Neural progenitor cell (in vitro differentiated cells): Measurements from ENCODE around the gene OVAAL. TPM values are rescaled to one million over a fixed set of nuclear protein-coding genes. Genes with fewer than 3 reads are reported as not detected.

Source experiments
- DNase-seq: peaks from one replicate; pipeline ENCODE4 v3.0.0-alpha.2; 2016; ENCODE audit warnings: low spot score
- H2AFZ ChIP-seq: fragments of 200-600 bp; sonication (generic); replicated peaks from 2 replicates; pipeline ENCODE4 v1.6.1; 2016; ENCODE audit warnings: antibody characterized with exemption
- H3F3A ChIP-seq: fragments of 200-600 bp; sonication (generic); 2 replicates; pipeline ENCODE4 v1.6.1; 2016; ENCODE audit warnings: antibody characterized with exemption, low read depth
- H3K27ac ChIP-seq: fragments of 200-600 bp; sonication (generic); 2 replicates; pipeline ENCODE4 v1.5.1; 2016; ENCODE audit warnings: mild to moderate bottlenecking
- H3K27me3 ChIP-seq: fragments of 200-600 bp; sonication (generic); 2 replicates; pipeline ENCODE4 v1.6.1; 2016; ENCODE audit warnings: mild to moderate bottlenecking, moderate library complexity
- H3K36me3 ChIP-seq: fragments of 200-600 bp; sonication (generic); 2 replicates; pipeline ENCODE4 v1.5.1; 2016
- H3K4me1 ChIP-seq: fragments of 200-600 bp; sonication (generic); 2 replicates; pipeline ENCODE4 v1.6.1; 2016; ENCODE audit warnings: mixed run types
- H3K4me2 ChIP-seq: fragments of 200-600 bp; sonication (generic); 2 replicates; pipeline ENCODE4 v1.6.1; 2016
- H3K4me3 ChIP-seq: fragments of 200-600 bp; sonication (generic); 2 replicates; pipeline ENCODE4 v1.5.1; 2016
- H3K79me2 ChIP-seq: fragments of 200-600 bp; sonication (generic); 2 replicates; pipeline ENCODE4 v1.6.1; 2016; ENCODE audit warnings: low read depth
- H3K9ac ChIP-seq: fragments of 200-600 bp; sonication (generic); 2 replicates; pipeline ENCODE4 v1.6.1; 2016
- H3K9me3 ChIP-seq: fragments of 200-600 bp; sonication (generic); 2 replicates; pipeline ENCODE4 v1.5.1; 2016; ENCODE audit warnings: low read depth
- H4K20me1 ChIP-seq: fragments of 200-600 bp; sonication (generic); 2 replicates; pipeline ENCODE4 v1.6.1; 2016; ENCODE audit warnings: low read depth
- H3K27ac Mint-ChIP-seq: 3 replicates; pipeline ENCODE4 v1.8.0; 2021; ENCODE audit warnings: mixed read lengths
- H3K27me3 Mint-ChIP-seq: 2 replicates; pipeline ENCODE4 v1.8.0; 2022; ENCODE audit warnings: low read depth, mild to moderate bottlenecking, inconsistent platforms, moderate library complexity, mixed read lengths; ENCODE audit not compliant: insufficient read depth
- H3K36me3 Mint-ChIP-seq: 3 replicates; pipeline ENCODE4 v1.8.0; 2021; ENCODE audit warnings: mixed read lengths
- H3K4me1 Mint-ChIP-seq: 3 replicates; pipeline ENCODE4 v1.8.0; 2021; ENCODE audit warnings: mixed read lengths
- H3K4me3 Mint-ChIP-seq: 3 replicates; pipeline ENCODE4 v1.8.0; 2021; ENCODE audit warnings: mild to moderate bottlenecking, moderate library complexity, mixed read lengths
- H3K9me3 Mint-ChIP-seq: 3 replicates; pipeline ENCODE4 v1.8.0; 2020; ENCODE audit warnings: mixed read lengths
- EZH2 ChIP-seq: fragments of 200-600 bp; sonication (generic); IDR thresholded peaks from 2 replicates; pipeline ENCODE4 v1.6.1; 2017; ENCODE audit warnings: antibody characterized with exemption, mild to moderate bottlenecking, moderate library complexity
- EZH2phosphoT487 ChIP-seq: fragments of 200-600 bp; sonication (generic); IDR thresholded peaks from 2 replicates; pipeline ENCODE4 v1.6.1; 2017; ENCODE audit warnings: antibody characterized with exemption
- total RNA-seq: library from RNA; depleted of rRNA; stranded (reverse); fragments of >200 nt; gene quantifications from 2 replicates; pipeline ENCODE4 v1.2.3, GENCODE V29; 2015; ENCODE audit warnings: low replicate concordance
- TF ChIP-seq, protein P1 (sequence below): fragments of 200-600 bp; sonication (generic); IDR thresholded peaks from 2 replicates; pipeline ENCODE4 v1.5.1; 2017; ENCODE audit warnings: antibody characterized with exemption, mild to moderate bottlenecking

OVAAL gene
- total RNA-seq, 1 donor from 2014 or later: not detected

DNA sequence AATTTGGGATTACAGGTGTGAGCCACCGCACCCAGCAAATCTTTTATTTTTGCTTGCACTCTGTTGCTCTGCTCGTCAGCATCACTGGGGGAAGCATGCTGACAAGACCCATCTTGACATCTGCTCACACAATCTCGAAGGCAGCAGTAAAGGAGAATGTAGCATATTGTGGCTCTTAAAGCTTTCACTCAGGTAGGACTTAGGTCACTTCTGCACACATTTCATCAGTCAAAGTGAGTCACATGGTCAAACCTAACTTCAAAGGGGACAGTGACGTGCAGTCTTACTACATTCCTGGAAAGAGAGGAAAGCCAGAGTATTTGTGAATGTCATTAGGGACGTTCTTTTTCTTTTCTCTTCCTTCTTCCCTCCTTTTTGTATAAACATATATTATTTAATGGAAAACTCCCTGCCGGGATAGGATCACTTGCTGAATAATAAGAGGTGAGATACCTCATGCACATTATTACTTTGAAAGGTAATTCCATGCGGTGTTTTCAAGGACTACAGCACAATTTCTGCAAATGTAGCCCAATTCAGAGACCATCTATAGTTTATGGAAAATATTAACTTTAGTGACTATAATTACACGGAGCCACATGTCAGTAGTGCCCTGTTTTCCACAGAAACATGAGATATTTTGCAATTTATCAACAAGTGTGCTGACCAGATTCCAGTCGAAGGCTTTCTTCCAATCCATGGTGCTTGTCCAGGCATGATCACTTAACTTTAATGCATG is 37.1 kb upstream of the OVAAL start:
- no peak overlapping the region for H2AFZ ChIP-seq
- H3K27me3 ChIP-seq: no peaks in the 10 kb centered on the region
- H3K9me3 ChIP-seq: no peaks in the 10 kb centered on the region
- H3K9ac ChIP-seq: no peak overlapping the region
- no peak overlapping the region for H3K4me3 ChIP-seq
- Mint-ChIP-seq H3K4me3 (no peak overlapping the region), H3K27me3 (peaks cover 3% of the 10 kb centered on the region), H3K9me3 (no peaks in the 10 kb centered on the region), H3K36me3 (peaks cover 2% of the 10 kb centered on the region), H3K27ac (no peak overlapping the region), H3K4me1 (peaks cover 5% of the 10 kb centered on the region)
- peaks cover under 1% of the 10 kb centered on the region for H3K4me1 ChIP-seq
- H3F3A ChIP-seq: no peaks in the 10 kb centered on the region
- no peak overlapping the region for H3K27ac ChIP-seq
- H3K36me3 ChIP-seq: no peaks in the 10 kb centered on the region
- no peaks in the 10 kb centered on the region for H3K79me2 ChIP-seq
- TF ChIP-seq EZH2phosphoT487: no peak
- no peak for TF ChIP-seq EZH2
- TF ChIP-seq, protein P1, sequence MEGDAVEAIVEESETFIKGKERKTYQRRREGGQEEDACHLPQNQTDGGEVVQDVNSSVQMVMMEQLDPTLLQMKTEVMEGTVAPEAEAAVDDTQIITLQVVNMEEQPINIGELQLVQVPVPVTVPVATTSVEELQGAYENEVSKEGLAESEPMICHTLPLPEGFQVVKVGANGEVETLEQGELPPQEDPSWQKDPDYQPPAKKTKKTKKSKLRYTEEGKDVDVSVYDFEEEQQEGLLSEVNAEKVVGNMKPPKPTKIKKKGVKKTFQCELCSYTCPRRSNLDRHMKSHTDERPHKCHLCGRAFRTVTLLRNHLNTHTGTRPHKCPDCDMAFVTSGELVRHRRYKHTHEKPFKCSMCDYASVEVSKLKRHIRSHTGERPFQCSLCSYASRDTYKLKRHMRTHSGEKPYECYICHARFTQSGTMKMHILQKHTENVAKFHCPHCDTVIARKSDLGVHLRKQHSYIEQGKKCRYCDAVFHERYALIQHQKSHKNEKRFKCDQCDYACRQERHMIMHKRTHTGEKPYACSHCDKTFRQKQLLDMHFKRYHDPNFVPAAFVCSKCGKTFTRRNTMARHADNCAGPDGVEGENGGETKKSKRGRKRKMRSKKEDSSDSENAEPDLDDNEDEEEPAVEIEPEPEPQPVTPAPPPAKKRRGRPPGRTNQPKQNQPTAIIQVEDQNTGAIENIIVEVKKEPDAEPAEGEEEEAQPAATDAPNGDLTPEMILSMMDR: no peak
- H4K20me1 ChIP-seq: no peaks in the 10 kb centered on the region
- H3K4me2 ChIP-seq: no peak overlapping the region
- DNase-seq: no peak

DNA sequence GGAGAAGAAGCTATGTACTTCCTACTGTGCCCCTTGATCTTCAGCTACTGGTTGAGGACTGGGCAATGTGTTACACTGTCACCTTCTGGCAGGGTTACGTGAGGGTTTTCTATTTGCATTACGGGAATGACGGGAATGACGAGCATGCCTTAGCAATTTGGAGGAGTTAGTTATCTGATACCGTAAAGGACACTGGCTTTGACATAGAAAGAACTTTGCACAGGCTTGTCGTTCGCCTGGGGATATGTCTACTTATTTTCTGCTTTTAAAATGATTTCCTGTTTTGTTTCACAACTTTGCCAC is 36.6 kb upstream of the OVAAL start:
- no peak overlapping the region for H3K9ac ChIP-seq
- H3K27me3 Mint-ChIP-seq: peaks cover 3% of the 10 kb centered on the region
- no peak overlapping the region for H2AFZ ChIP-seq
- no peak overlapping the region for H3K27ac Mint-ChIP-seq
- TF ChIP-seq, protein P1: no peak
- TF ChIP-seq EZH2 (no peak), EZH2phosphoT487 (no peak)
- H3F3A ChIP-seq: no peaks in the 10 kb centered on the region
- H3K27me3 ChIP-seq: no peaks in the 10 kb centered on the region
- H3K36me3 Mint-ChIP-seq: peaks cover 2% of the 10 kb centered on the region
- H3K4me2 ChIP-seq: no peak overlapping the region
- no peaks in the 10 kb centered on the region for H3K9me3 ChIP-seq
- H3K4me1 Mint-ChIP-seq: peaks cover 8% of the 10 kb centered on the region
- no peak overlapping the region for H3K4me3 ChIP-seq
- no peaks in the 10 kb centered on the region for H4K20me1 ChIP-seq
- no peaks in the 10 kb centered on the region for H3K79me2 ChIP-seq
- no peak overlapping the region for H3K4me3 Mint-ChIP-seq
- no peak for DNase-seq
- no peaks in the 10 kb centered on the region for H3K4me1 ChIP-seq
- H3K9me3 Mint-ChIP-seq: no peaks in the 10 kb centered on the region
- no peaks in the 10 kb centered on the region for H3K36me3 ChIP-seq
- no peak overlapping the region for H3K27ac ChIP-seq

DNA sequence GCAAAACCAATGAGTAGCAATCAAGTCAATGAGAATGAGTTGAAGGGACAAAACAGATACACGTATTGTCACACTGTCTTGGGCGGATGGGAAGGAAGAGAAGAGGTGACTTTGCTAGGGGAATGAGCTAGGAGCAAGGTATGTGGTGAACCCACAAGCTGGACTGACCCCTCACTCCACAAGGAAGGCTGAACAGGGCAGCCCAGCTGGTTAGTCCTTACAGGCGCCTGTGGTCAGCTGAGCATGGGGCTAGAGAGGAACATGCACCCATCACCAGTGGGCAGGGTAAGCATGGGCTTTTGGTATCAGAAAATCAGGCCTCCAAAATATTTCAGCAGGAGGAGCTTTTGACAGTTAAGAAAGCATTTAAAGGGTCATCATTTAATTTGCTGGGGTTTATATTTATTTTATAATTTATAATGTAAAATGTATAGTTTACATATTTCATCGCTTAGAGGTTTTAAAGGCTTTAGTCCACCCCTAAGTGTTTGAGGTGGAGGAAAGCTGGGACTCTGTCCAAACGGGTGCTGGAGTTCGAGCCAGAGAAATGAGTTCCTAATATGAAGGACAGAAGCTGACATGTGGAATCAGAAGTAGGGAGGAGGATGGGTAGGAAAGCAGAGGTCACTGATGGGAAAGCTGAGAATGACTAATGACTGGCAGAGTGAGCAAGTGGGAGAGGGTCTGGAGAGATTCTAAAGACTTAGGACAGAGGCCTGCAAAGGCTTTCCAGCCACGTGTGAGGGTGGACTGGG is 34.4 kb upstream of the OVAAL start:
- Histone ChIP-seq H3K4me3 (no peak overlapping the region), H3K9ac (no peak overlapping the region), H3K36me3 (no peaks in the 10 kb centered on the region), H3K79me2 (no peaks in the 10 kb centered on the region), H3F3A (no peaks in the 10 kb centered on the region), H3K4me2 (no peak overlapping the region), H4K20me1 (no peaks in the 10 kb centered on the region), H3K4me1 (no peaks in the 10 kb centered on the region), H2AFZ (no peak overlapping the region), H3K9me3 (no peaks in the 10 kb centered on the region), H3K27ac (no peak overlapping the region), H3K27me3 (no peaks in the 10 kb centered on the region)
- TF ChIP-seq EZH2phosphoT487 (no peak), EZH2 (no peak)
- TF ChIP-seq, protein P1: no peak
- Mint-ChIP-seq H3K4me1 (peaks cover 12% of the 10 kb centered on the region), H3K27me3 (peaks cover 3% of the 10 kb centered on the region), H3K9me3 (no peaks in the 10 kb centered on the region), H3K4me3 (no peak overlapping the region), H3K27ac (no peak overlapping the region), H3K36me3 (peaks cover 2% of the 10 kb centered on the region)
- DNase-seq: no peak
